ENCODE data around the gene PARP3. TPM values are rescaled to one million over a fixed set of nuclear protein-coding genes. Genes with fewer than 3 reads are reported as not detected.

PARP3 gene
- total and polyA plus RNA-seq, 2 of the 8 experiments (the other 6 are each of a cell fraction or from before 2014, with no cell fraction given) = 1.3 to 1.6 TPM

DNA sequence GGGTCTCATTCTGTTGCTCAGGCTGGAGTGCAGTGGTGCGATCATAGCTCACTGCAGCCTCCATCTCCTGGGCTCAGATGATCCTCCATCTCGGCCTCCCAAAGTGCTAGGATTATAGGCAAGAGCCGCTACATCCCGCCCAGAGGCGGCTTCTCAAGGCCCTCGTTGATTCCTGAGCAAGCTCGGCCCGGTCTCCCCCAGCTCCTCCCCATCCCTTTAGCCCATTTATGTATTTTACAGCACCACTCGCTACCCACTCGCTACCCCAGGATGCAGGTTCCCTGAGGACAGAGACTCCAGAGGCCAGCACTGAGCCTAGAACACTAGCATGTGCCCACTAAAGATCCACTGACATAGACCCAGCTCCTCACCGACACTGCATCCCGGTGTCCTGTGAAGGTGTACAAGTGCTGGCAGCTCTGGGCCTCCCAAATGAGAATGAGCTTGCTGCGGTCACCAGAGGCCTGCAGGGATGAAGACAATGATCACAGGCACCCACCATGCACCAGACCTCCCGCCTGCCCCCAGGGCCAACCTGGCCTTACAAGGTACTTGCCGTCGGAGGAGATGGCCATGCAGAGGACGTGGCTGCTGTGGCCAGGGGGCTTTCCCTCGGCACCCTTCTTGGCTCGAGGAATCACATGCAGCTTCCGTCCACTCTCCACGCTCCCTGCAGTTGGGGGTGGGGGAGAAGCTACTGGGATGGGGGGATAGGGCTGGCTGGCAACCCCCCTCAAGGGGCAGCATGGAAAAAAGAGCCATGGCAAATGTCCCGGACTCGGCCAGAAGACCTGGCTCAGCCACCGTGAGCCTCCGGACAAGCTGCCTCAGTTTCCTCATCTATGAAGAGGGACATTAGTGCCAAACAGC, 6.0 kb upstream of the PARP3 start (continued):
- TF ChIP-seq, protein P1, sequence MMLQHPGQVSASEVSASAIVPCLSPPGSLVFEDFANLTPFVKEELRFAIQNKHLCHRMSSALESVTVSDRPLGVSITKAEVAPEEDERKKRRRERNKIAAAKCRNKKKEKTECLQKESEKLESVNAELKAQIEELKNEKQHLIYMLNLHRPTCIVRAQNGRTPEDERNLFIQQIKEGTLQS (IDR thresholded peaks at IDR 0.05; ENCODE audit: insufficient read depth, low read depth, low read length) = no peak
- TF ChIP-seq RBBP5 (IDR thresholded peaks at IDR 0.05; ENCODE audit: borderline replicate concordance, low read depth, low read length) (no peak), BRCA1 (IDR thresholded peaks at IDR 0.05; ENCODE audit: low read depth, low read length) (no peak), TAF1 (IDR thresholded peaks at IDR 0.05; ENCODE audit: low read depth, low read length) (no peak), ASH2L (IDR thresholded peaks at IDR 0.05; ENCODE audit: low read length) (no peak), CBX5 (IDR thresholded peaks at IDR 0.05; ENCODE audit: low read depth, low read length) (no peak), EGR1 (IDR thresholded peaks at IDR 0.05; ENCODE audit: borderline replicate concordance, low read depth, low read length) (no peak), FOSL1 (IDR thresholded peaks at IDR 0.05; ENCODE audit: insufficient read depth, low read depth, low read length) (no peak), SIX5 (IDR thresholded peaks at IDR 0.05; ENCODE audit: low read depth, low read length) (no peak), HDAC6 (IDR thresholded peaks at IDR 0.05; ENCODE audit: low read depth, low read length) (no peak), PHF8 (conservative IDR thresholded peaks at IDR 0.05; ENCODE audit: low read depth, low read length) (no peak)
